ENCODE measurements around the gene CPN2.

Gene CPN2

GRCh38 chr3:194293546-194294198 lies 57.5 kb downstream of the CPN2 start:
- no peak for DNase-seq (ENCODE audit: low read depth)

GRCh38 chr3:194292331-194292730 lies 58.8 kb downstream of the CPN2 start:
- no peak for DNase-seq (ENCODE audit: low read depth)
